OCI-LY7 (cell line): Measurements from ENCODE around the gene SLC6A12. TPM values are rescaled to one million over a fixed set of nuclear protein-coding genes. Genes with fewer than 3 reads are reported as not detected.

ENCODE experiments used
- BruUV-seq: library from RNA; stranded (reverse); fragments of 400-500 nt; replicated peaks from 2 replicates; lab custom pipeline; 2021; lab: Mats Ljungman, UMichigan
- CTCF ChIA-PET: fragments of 300-600 bp; sonication (Branson Sonifier 250); formaldehyde crosslinking; loops from one replicate; lab custom pipeline; 2022; ENCODE audit warnings: antibody characterized with exemption; ENCODE audit not compliant: unreplicated experiment; lab: Charles Lee
- POLR2A ChIA-PET: fragments of 300-600 bp; sonication (Branson Sonifier 250); formaldehyde crosslinking; loops from one replicate; lab custom pipeline; 2022; ENCODE audit warnings: antibody characterized with exemption; lab: Charles Lee
- DNase-seq: peaks from one replicate; pipeline ENCODE4 v3.0.0-alpha.2; 2015; ENCODE audit warnings: low spot score
- H2AFZ ChIP-seq: fragments of 200-600 bp; sonication (generic), shearing (Covaris generic); 2 replicates; pipeline ENCODE4 v1.6.1; 2014; ENCODE audit warnings: mild to moderate bottlenecking, antibody characterized with exemption, low read length, moderate library complexity
- H3K27ac ChIP-seq: fragments of 200-600 bp; sonication (generic); 2 replicates; pipeline ENCODE4 v1.5.1; 2014; ENCODE audit warnings: mixed run types, low read depth, mild to moderate bottlenecking, moderate library complexity, low read length, inconsistent platforms; ENCODE audit not compliant: poor library complexity, severe bottlenecking
- H3K36me3 ChIP-seq: fragments of 200-600 bp; sonication (generic); 2 replicates; pipeline ENCODE4 v1.6.1; 2014; ENCODE audit warnings: mild to moderate bottlenecking, antibody characterized with exemption, low read length, moderate library complexity, mixed read lengths; ENCODE audit not compliant: insufficient read depth
- H3K4me1 ChIP-seq: fragments of 200-600 bp; sonication (generic); 2 replicates; pipeline ENCODE4 v1.5.1; 2014; ENCODE audit warnings: mild to moderate bottlenecking, low read length; ENCODE audit not compliant: insufficient read depth, poor library complexity, severe bottlenecking
- H3K4me2 ChIP-seq: fragments of 200-600 bp; sonication (generic); 2 replicates; pipeline ENCODE4 v1.6.1; 2014; ENCODE audit warnings: mild to moderate bottlenecking, low read length
- H3K4me3 ChIP-seq: fragments of 200-600 bp; sonication (generic); 2 replicates; pipeline ENCODE4 v1.5.1; 2014; ENCODE audit warnings: mild to moderate bottlenecking, low read depth, low read length; ENCODE audit not compliant: poor library complexity, severe bottlenecking
- H3K79me2 ChIP-seq: fragments of 200-600 bp; sonication (generic); 2 replicates; pipeline ENCODE4 v1.6.1; 2016; ENCODE audit warnings: low read depth, mild to moderate bottlenecking, low read length, moderate library complexity, mixed read lengths; ENCODE audit not compliant: insufficient read depth
- H3K9me2 ChIP-seq: fragments of 200-600 bp; sonication (generic); 2 replicates; pipeline ENCODE4 v1.6.1; 2016; ENCODE audit warnings: mild to moderate bottlenecking, low read length, mixed read lengths; ENCODE audit not compliant: insufficient read depth
- H3K9me3 ChIP-seq: fragments of 200-600 bp; sonication (generic); 2 replicates; pipeline ENCODE4 v1.6.1; 2014; ENCODE audit warnings: mild to moderate bottlenecking, mixed run types, low read length, mixed read lengths
- H4K20me1 ChIP-seq: fragments of 200-600 bp; sonication (generic); 2 replicates; pipeline ENCODE4 v1.6.1; 2014; ENCODE audit warnings: mild to moderate bottlenecking, antibody characterized with exemption, low read length, moderate library complexity, mixed read lengths; ENCODE audit not compliant: insufficient read depth
- CTCF ChIP-seq: fragments of 200-600 bp; sonication (generic); conservative IDR thresholded peaks from 2 replicates; pipeline ENCODE4 v1.5.1; 2014; ENCODE audit warnings: mild to moderate bottlenecking, antibody characterized with exemption, low read length, moderate library complexity, mixed read lengths
- EZH2phosphoT487 ChIP-seq: fragments of 200-600 bp; sonication (generic); IDR thresholded peaks from 2 replicates; pipeline ENCODE4 v1.6.1; 2018; ENCODE audit warnings: low read depth, borderline replicate concordance, mild to moderate bottlenecking, mixed run types, antibody characterized with exemption, low read length, moderate library complexity, mixed read lengths
- intact Hi-C: fragments of 100-400 bp; cut with micrococcal nuclease; formaldehyde crosslinking; loops from one replicate; pipeline ENCODE4 v1.10.0; 2022; ENCODE audit not compliant: unreplicated experiment
- total RNA-seq, 2 experiments: library from RNA; depleted of rRNA in 1 of 2; stranded (reverse); fragments of >200 nt in 1 of 2; shearing (Covaris generic) in 1 of 2; gene quantifications; 2 replicates each; pipeline ENCODE4 v1.2.3, GENCODE V29; 2014 to 2022

Gene SLC6A12
- total RNA-seq, 2 experiments from 2014 or later: not detected

GRCh38 chr12:179131-179884 is 34.6 kb downstream of the SLC6A12 start:
- no TSS peak for BruUV-seq
- no peak overlapping the region for H2AFZ ChIP-seq
- no peaks in the 10 kb centered on the region for H4K20me1 ChIP-seq
- H3K9me2 ChIP-seq: no peaks in the 10 kb centered on the region
- POLR2A ChIA-PET: no interaction called here
- no peaks in the 10 kb centered on the region for H3K36me3 ChIP-seq
- no peaks in the 10 kb centered on the region for H3K79me2 ChIP-seq
- TF ChIP-seq EZH2phosphoT487 (no peak), CTCF (no peak)
- no peak overlapping the region for H3K4me3 ChIP-seq
- intact Hi-C loops: no loop called here
- H3K9me3 ChIP-seq: no peaks in the 10 kb centered on the region
- H3K4me2 ChIP-seq: no peak overlapping the region
- no peaks in the 10 kb centered on the region for H3K4me1 ChIP-seq
- CTCF ChIA-PET: interaction anchor here (1.0 kb wide), 1 partner anchor 12 kb away, joined by 4 read pairs; no protein-coding TSS in a partner anchor
- no peak overlapping the region for H3K27ac ChIP-seq
- no peak for DNase-seq

GRCh38 chr12:178829-179109 is 35.2 kb downstream of the SLC6A12 start:
- no peak overlapping the region for H3K4me3 ChIP-seq
- TF ChIP-seq CTCF (no peak), EZH2phosphoT487 (no peak)
- H2AFZ ChIP-seq: no peak overlapping the region
- H3K36me3 ChIP-seq: no peaks in the 10 kb centered on the region
- H3K4me1 ChIP-seq: no peaks in the 10 kb centered on the region
- no TSS peak for BruUV-seq
- no peaks in the 10 kb centered on the region for H3K79me2 ChIP-seq
- DNase-seq: no peak
- ChIA-PET CTCF (interaction anchor here (1.0 kb wide), 1 partner anchor 11 kb away, joined by 4 read pairs; no protein-coding TSS in a partner anchor), POLR2A (no interaction called here)
- no peak overlapping the region for H3K4me2 ChIP-seq
- H4K20me1 ChIP-seq: no peaks in the 10 kb centered on the region
- no peaks in the 10 kb centered on the region for H3K9me2 ChIP-seq
- no peaks in the 10 kb centered on the region for H3K9me3 ChIP-seq
- H3K27ac ChIP-seq: no peak overlapping the region
- intact Hi-C loops: no loop called here
